Measurements from ENCODE around the gene ANAPC1. TPM values are rescaled to one million over a fixed set of nuclear protein-coding genes. Genes with fewer than 3 reads are reported as not detected.
A peak's percentile ranks its signal among the peaks of the same experiment; 100 is the strongest.
"Not testable (repeated sequence)": the region's sequence is repeated elsewhere in the genome, so short reads cannot be mapped to it uniquely, and the experiment has no call there.

ANAPC1 gene
- total and polyA plus RNA-seq, 5 donors from 2014 or later = 22.4 to 49.9 (median 24.3) TPM

DNA sequence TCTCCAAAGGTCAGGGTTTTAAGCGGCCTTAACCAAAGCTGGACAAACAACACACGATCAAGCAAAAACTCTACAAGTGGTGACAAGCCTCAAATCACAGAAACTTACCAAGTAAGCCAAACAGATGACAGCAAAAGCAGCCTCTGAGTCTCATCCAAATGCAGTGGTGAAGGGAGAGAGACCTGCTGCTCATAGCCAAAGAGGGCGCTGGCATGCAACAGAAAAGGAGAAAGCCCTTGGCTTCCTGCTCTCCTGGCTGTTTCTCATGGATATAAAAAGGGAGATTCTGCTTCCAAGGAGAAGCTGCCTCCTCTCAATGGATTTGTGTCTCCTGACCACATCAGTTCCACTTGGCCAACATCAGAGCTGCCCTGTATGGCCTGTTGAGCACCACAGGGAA is 142.5 kb downstream of the ANAPC1 start:
- H3K4me1 Mint-ChIP-seq; H3K27ac Mint-ChIP-seq; H3K4me3 Mint-ChIP-seq; H3K9me3 ChIP-seq (ENCODE audit: control insufficient read depth in 2 of 2, low read length in 2 of 2); H3K36me3 ChIP-seq (ENCODE audit: control insufficient read depth, insufficient read depth, low read length); H3K27me3 Mint-ChIP-seq; H3K4me3 ChIP-seq (ENCODE audit: low read depth, low read length); H3K27ac ChIP-seq (ENCODE audit: insufficient read depth, low read length, poor library complexity, severe bottlenecking); H3K36me3 Mint-ChIP-seq; H3K9me3 Mint-ChIP-seq; H3K27me3 ChIP-seq (ENCODE audit: control insufficient read depth, insufficient read depth, low read length); ATAC-seq (ENCODE audit: low read depth in 2 of 2); DNase-seq; H3K4me1 ChIP-seq (ENCODE audit: control insufficient read depth, insufficient read depth, low read length, poor library complexity, severe bottlenecking): not testable (repeated sequence)

DNA sequence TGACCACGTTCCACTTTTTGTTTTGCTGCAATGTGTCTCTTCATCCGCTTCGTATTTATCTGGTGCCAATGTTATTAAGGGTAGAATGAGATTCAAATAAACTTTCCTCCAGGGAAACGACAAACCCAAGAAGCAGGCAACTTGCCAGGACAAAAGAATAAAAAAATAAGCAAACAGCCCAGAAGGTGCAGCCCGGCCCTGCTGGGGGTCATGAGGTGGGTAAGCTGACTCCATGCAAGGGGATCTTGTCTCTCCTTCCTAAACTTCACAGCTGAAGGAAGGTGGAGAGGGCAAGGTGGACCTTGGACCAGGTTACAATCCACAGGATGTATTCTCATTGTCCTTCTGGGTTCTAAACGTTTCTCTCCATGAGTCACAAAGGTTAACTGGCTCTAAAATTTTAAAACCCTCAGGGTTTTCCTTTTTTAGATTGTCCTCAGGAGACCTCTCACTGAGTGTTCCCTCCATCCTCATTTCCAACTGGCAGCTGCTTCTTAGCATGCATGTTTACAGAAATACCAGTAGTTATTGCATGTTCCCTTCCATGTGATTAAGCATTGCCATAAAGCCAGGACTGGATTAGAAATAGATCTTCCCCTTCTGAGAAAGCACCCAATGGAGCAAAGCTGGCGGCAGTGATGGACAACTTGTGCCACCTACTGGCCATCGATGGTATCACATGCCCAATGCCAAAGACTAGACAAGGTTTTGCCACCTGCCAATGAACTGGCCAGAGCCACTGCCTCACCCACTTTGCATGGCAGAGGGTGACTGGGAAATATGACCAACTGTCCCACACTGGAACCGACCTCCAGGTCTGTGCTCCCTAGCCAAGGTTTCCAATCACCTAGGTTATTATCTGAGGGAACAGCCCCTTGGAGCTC is 147.9 kb downstream of the ANAPC1 start:
- not testable (repeated sequence) for H3K4me1 Mint-ChIP-seq; H3K27me3 Mint-ChIP-seq; H3K27ac Mint-ChIP-seq; H3K36me3 Mint-ChIP-seq; H3K27me3 ChIP-seq (ENCODE audit: control insufficient read depth, insufficient read depth, low read length); H3K9me3 Mint-ChIP-seq; H3K9me3 ChIP-seq (ENCODE audit: control insufficient read depth in 2 of 2, low read length in 2 of 2); H3K4me1 ChIP-seq (ENCODE audit: control insufficient read depth, insufficient read depth, low read length, poor library complexity, severe bottlenecking); H3K4me3 ChIP-seq (ENCODE audit: low read depth, low read length); H3K27ac ChIP-seq (ENCODE audit: insufficient read depth, low read length, poor library complexity, severe bottlenecking); H3K4me3 Mint-ChIP-seq; H3K36me3 ChIP-seq (ENCODE audit: control insufficient read depth, insufficient read depth, low read length)
- peak in 1 of 3 donors; percentile 12 for DNase-seq
- peak; percentile 69 to 81 for ATAC-seq (ENCODE audit: low read depth in 2 of 2)

DNA sequence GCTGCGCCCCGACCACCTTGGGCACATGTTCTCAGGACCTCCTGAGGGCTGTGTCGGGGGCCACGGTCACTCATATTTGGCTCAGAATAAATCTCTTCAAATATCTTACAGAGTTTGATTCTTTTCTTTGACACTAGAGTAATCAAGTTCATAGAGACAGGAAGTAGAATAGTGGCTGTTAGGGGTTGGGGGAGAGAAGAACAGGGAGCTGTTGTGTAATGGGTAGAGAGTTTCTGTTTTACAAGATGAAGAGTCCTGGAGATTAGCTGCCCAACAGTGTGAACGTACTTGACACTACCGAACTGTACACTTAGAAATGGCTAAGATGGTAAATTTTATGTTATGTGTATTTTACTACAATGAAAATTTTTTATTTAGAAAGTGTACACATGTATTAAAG is 148.6 kb downstream of the ANAPC1 start:
- not testable (repeated sequence) for H3K27me3 Mint-ChIP-seq; H3K9me3 ChIP-seq (ENCODE audit: control insufficient read depth in 2 of 2, low read length in 2 of 2); H3K27ac ChIP-seq (ENCODE audit: insufficient read depth, low read length, poor library complexity, severe bottlenecking); H3K4me3 ChIP-seq (ENCODE audit: low read depth, low read length); ATAC-seq (ENCODE audit: low read depth in 2 of 2); H3K4me1 ChIP-seq (ENCODE audit: control insufficient read depth, insufficient read depth, low read length, poor library complexity, severe bottlenecking); DNase-seq; H3K27ac Mint-ChIP-seq; H3K36me3 ChIP-seq (ENCODE audit: control insufficient read depth, insufficient read depth, low read length); H3K9me3 Mint-ChIP-seq; H3K27me3 ChIP-seq (ENCODE audit: control insufficient read depth, insufficient read depth, low read length); H3K4me1 Mint-ChIP-seq; H3K4me3 Mint-ChIP-seq; H3K36me3 Mint-ChIP-seq

DNA sequence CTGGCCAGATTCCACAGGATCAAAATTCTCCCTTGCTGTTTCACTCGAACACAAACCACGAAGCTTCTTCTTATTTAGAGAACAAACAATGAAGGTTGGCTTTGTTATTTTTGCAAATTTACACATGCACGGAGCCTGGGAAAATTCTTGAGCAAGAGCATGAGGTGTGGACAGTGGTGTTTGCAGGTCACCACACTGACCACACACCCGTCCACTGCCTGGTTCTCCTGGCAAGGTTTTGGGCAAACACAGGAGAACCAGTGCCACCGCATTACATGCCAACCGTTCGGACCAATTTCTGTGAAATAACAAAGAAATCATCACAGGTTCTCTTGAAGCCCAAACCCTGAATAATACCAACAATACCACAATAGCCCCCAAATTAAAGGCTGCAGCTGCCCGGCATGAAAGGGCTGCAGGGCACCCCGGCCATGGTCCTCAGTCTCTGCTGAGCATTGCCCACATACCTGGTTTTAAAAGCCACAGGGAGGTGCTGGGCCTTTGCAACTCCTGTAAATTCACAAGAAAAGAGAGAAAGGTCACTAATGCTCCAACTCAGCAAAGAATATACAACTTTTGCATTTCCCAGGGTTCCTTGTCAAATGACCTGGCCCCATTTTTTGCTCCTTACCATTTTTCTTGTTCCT is 154.1 kb downstream of the ANAPC1 start:
- H3K36me3 ChIP-seq (ENCODE audit: control insufficient read depth, insufficient read depth, low read length); H3K27ac Mint-ChIP-seq; DNase-seq; H3K4me1 Mint-ChIP-seq; H3K27me3 ChIP-seq (ENCODE audit: control insufficient read depth, insufficient read depth, low read length); H3K4me3 Mint-ChIP-seq; ATAC-seq (ENCODE audit: low read depth in 2 of 2); H3K36me3 Mint-ChIP-seq; H3K9me3 ChIP-seq (ENCODE audit: control insufficient read depth in 2 of 2, low read length in 2 of 2); H3K27ac ChIP-seq (ENCODE audit: insufficient read depth, low read length, poor library complexity, severe bottlenecking); H3K27me3 Mint-ChIP-seq; H3K4me3 ChIP-seq (ENCODE audit: low read depth, low read length); H3K9me3 Mint-ChIP-seq; H3K4me1 ChIP-seq (ENCODE audit: control insufficient read depth, insufficient read depth, low read length, poor library complexity, severe bottlenecking): not testable (repeated sequence)

DNA sequence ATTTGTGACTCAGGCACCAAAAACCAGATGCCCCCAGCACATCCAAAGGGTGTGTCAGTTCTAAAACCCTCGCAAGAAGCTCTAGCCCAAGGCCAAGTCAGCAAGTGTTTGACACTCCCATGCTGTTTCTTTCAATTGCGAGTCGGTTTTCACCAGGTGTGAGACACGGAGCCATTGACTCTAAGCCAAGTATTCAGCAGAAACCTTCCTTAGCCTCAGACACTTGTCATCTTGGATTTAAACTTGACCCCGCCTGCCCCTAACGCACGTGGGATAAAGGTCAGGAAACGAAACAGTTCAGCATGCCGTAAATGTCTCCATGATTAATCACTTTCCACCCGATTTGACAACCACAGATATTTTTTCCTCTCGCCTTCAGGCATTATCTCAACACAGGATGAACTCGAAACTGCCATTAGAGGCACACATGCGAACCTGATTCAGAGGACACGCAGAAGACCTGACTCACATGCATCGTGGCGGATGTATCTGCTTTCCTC is 156.3 kb downstream of the ANAPC1 start:
- H3K27me3 Mint-ChIP-seq; H3K9me3 Mint-ChIP-seq; H3K27ac Mint-ChIP-seq; DNase-seq; H3K4me1 ChIP-seq (ENCODE audit: control insufficient read depth, insufficient read depth, low read length, poor library complexity, severe bottlenecking); H3K4me1 Mint-ChIP-seq; H3K9me3 ChIP-seq (ENCODE audit: control insufficient read depth in 2 of 2, low read length in 2 of 2); H3K27me3 ChIP-seq (ENCODE audit: control insufficient read depth, insufficient read depth, low read length); H3K4me3 ChIP-seq (ENCODE audit: low read depth, low read length); H3K36me3 ChIP-seq (ENCODE audit: control insufficient read depth, insufficient read depth, low read length); H3K36me3 Mint-ChIP-seq; H3K27ac ChIP-seq (ENCODE audit: insufficient read depth, low read length, poor library complexity, severe bottlenecking); H3K4me3 Mint-ChIP-seq: not testable (repeated sequence)
- peak in 1 of 2 donors; percentile 38 for ATAC-seq (ENCODE audit: low read depth in 2 of 2)

DNA sequence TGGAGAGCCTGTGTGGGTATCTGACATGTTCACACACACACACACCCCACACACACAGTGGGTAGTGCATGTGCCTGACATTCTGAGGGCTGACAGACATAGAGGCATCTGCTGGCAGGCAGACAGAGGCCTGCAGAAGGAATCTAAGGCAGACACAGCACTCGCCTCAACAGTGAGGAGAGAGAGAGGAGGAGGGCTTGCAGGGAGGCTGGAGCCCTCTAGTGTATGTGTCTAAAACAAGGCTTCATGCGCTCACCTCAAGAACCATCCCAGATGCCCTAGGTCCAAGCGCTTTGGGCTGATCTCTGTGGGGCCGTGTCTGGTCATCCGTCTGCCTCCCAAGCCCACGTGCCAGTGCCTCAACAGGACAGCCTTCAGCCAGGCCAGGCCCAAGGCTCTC is 158.3 kb downstream of the ANAPC1 start:
- H3K4me3 Mint-ChIP-seq; H3K27me3 ChIP-seq (ENCODE audit: control insufficient read depth, insufficient read depth, low read length); H3K9me3 ChIP-seq (ENCODE audit: control insufficient read depth in 2 of 2, low read length in 2 of 2); H3K36me3 ChIP-seq (ENCODE audit: control insufficient read depth, insufficient read depth, low read length); H3K27ac ChIP-seq (ENCODE audit: insufficient read depth, low read length, poor library complexity, severe bottlenecking); H3K4me1 ChIP-seq (ENCODE audit: control insufficient read depth, insufficient read depth, low read length, poor library complexity, severe bottlenecking); H3K4me1 Mint-ChIP-seq; H3K27me3 Mint-ChIP-seq; H3K36me3 Mint-ChIP-seq; H3K4me3 ChIP-seq (ENCODE audit: low read depth, low read length); H3K9me3 Mint-ChIP-seq; H3K27ac Mint-ChIP-seq: not testable (repeated sequence)
- DNase-seq (peak in 1 of 3 donors; percentile 78), ATAC-seq (ENCODE audit: low read depth in 2 of 2) (peak; percentile 81 to 83)

DNA sequence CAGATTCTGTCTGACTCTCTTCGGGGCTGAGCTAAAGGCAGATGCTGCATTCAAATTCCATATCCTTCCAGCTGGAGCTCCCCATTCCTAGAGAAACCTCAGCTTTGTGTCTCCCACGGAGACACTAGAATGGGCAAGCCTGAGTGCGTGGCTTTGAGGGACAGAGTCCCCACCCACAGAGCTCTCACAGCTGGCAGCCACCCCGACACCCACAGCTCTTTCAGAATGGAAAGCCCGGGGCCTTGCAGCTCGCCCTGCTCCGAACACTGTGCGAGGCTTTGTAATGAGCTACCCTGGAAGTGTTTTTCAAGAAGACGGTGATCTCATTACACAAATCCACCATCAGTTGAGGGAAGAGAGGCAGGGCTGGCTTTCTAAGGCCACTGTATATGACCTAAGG is 164.4 kb downstream of the ANAPC1 start:
- DNase-seq; H3K4me1 ChIP-seq (ENCODE audit: control insufficient read depth, insufficient read depth, low read length, poor library complexity, severe bottlenecking); H3K4me3 Mint-ChIP-seq; H3K27me3 ChIP-seq (ENCODE audit: control insufficient read depth, insufficient read depth, low read length); H3K4me1 Mint-ChIP-seq; H3K9me3 ChIP-seq (ENCODE audit: control insufficient read depth in 2 of 2, low read length in 2 of 2); ATAC-seq (ENCODE audit: low read depth in 2 of 2); H3K36me3 ChIP-seq (ENCODE audit: control insufficient read depth, insufficient read depth, low read length); H3K27ac ChIP-seq (ENCODE audit: insufficient read depth, low read length, poor library complexity, severe bottlenecking); H3K27me3 Mint-ChIP-seq; H3K9me3 Mint-ChIP-seq; H3K27ac Mint-ChIP-seq; H3K36me3 Mint-ChIP-seq; H3K4me3 ChIP-seq (ENCODE audit: low read depth, low read length): not testable (repeated sequence)

All from CD4-positive, CD25-positive, alpha-beta regulatory T cell (primary cell).